Right lobe of liver (tissue), 6 donors: ENCODE results near the gene GFPT1. TPM values are rescaled to one million over a fixed set of nuclear protein-coding genes. Genes with fewer than 3 reads are reported as not detected.

Experiments
- ATAC-seq, 4 donors: fragments of 200-7000 bp; cut with Tn5 transposase; one replicate each; pipeline ENCODE4 v1.9.1; 2020; ENCODE audit warnings: mild to moderate bottlenecking in 4 of 4, moderate library complexity in 4 of 4
- DNase-seq, 3 donors: peaks; one replicate each; pipeline ENCODE4 v3.0.0-alpha.2; 2020
- H3K27ac ChIP-seq, 3 donors: fragments of 200-600 bp; one replicate each; pipeline ENCODE4 v1.8.0; 2022
- H3K27me3 ChIP-seq, 2 donors: fragments of 200-600 bp; one replicate each; pipeline ENCODE4 v1.8.0; 2022
- H3K36me3 ChIP-seq, 4 donors: fragments of 200-600 bp; sonication (generic) in 1 of 4; one replicate each; pipeline versions ENCODE4 v1.5.1 to v1.8.0; 2017 to 2022; ENCODE audit warnings: control low read depth in 1 of 4
- H3K4me1 ChIP-seq, 4 donors: fragments of 200-600 bp; sonication (generic) in 1 of 4; one replicate each; pipeline versions ENCODE4 v1.5.1 to v1.8.0; 2017 to 2022; ENCODE audit warnings: control low read depth in 1 of 4
- H3K4me3 ChIP-seq, 3 donors: fragments of 200-600 bp; one replicate each; pipeline ENCODE4 v1.8.0; 2022
- H3K9me3 ChIP-seq, 4 donors: fragments of 200-600 bp; sonication (generic) in 1 of 4; one replicate each; pipeline versions ENCODE4 v1.5.1 to v1.8.0; 2017 to 2022; ENCODE audit warnings: control low read depth in 1 of 4
- CTCF ChIP-seq, 4 donors: fragments of 200-600 bp in 3 of 4; fragments of 450-650 bp in 1 of 4; IDR thresholded peaks; one replicate each; pipeline versions ENCODE4 v1.5.1 to v1.8.0; 2016 to 2022; ENCODE audit warnings: antibody characterized with exemption in 4 of 4, mild to moderate bottlenecking in 2 of 4
- POLR2A ChIP-seq: fragments of 450-650 bp; IDR thresholded peaks from one replicate; pipeline ENCODE4 v1.6.1; 2017; ENCODE audit warnings: antibody characterized with exemption, mild to moderate bottlenecking
- WGBS: methylation state at CpG from one replicate; pipeline ENCODE4 v1.1.6; 2018; ENCODE audit warnings: low coverage, low lambda C conversion rate; ENCODE audit not compliant: insufficient coverage; ENCODE audit errors: missing lambda C conversion rate; 5-methylcytosine and 5-hydroxymethylcytosine counted together
- intact Hi-C, 2 donors: fragments of 100-400 bp; cut with DNase I; formaldehyde crosslinking; loops; one replicate each; pipeline versions ENCODE4 v1.11.2 to v1.14.1; 2022
- total RNA-seq, 6 experiments: library from RNA; depleted of rRNA in 2 of 6; stranded (reverse); fragments of >200 nt in 2 of 6; fragmentation: NEBNext Ultra II Directional in 3 of 6; extraction: Animal tissue kit (Norgen Biotek cat#: 25700) in 3 of 6; gene quantifications; one replicate each; pipeline versions ENCODE4 v1.1.0 to v1.2.4, GENCODE V29; 2016 to 2023
- donor health status: DM: no; HTN: yes; CAD: no.
- donor health status: DM: no; HTN: no; CAD: no.
- donor health status: DM: no; HTN: no; CAD: no.
- donor health status: DM: no; HTN: yes; CAD: no.
- donor health status: DM: no; HTN: yes; CAD: no.

GFPT1 gene
- total RNA-seq, 6 experiments from 2014 or later, result 20.7 to 46.1 (median 30.5) TPM

DNA sequence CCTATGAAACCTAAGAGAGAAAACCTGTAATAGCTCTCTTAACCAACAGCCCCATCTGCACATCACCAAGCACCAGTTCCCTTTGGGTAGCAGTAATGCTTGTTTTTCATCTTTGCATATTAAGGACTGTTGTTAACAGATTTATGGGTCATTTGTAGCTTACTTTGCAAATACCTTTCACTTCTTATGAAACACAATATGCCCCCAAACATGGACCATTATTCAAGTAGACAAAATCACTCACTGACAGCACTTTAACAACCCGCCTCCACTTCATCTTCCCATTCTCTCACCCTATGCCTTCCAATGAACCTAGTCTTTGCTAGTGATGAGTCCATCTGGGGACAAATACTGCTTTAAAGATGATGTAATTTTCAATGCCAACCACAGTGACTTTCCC is 64.4 kb downstream of the GFPT1 start:
- H3K4me3 ChIP-seq, result no peak overlapping the region
- ATAC-seq, result no peak
- no peak for TF ChIP-seq CTCF (IDR thresholded peaks at IDR 0.05)
- TF ChIP-seq POLR2A, result no peak
- H3K27me3 ChIP-seq, result no peaks in the 10 kb centered on the region
- intact Hi-C loops, result no loop called here
- no peak overlapping the region for H3K27ac ChIP-seq
- no peaks in the 10 kb centered on the region for H3K4me1 ChIP-seq
- 100% methylated on average over 1 of the region's 1 CpG for WGBS
- H3K9me3 ChIP-seq, result no peaks in the 10 kb centered on the region
- DNase-seq, result no peak
- H3K36me3 ChIP-seq, result peaks cover 0 to 34% (median 15%) of the 10 kb centered on the region in 4 donors

DNA sequence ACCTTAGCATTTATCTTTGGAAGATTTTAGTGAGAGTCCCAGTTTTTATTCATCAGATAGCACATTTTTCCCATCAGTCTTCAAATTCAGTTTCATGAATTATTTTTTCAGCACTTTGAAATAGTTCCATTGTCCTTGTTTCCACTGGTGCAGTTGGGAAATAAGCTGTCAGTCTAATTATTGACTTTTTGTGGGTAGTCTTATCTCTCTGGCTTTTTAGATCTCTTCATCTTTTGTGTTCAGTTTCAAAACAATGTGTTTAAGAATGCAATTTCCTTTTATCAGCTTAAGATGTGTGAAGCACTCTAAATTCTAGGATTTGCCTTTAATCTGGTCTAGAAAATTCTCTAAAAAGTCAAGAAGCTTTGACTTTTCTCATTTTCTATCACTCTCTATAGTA is 70.5 kb downstream of the GFPT1 start:
- no peak for TF ChIP-seq POLR2A
- TF ChIP-seq CTCF (IDR thresholded peaks at IDR 0.05), result no peak
- Histone ChIP-seq H3K4me1 (no peaks in the 10 kb centered on the region), H3K4me3 (no peak overlapping the region), H3K36me3 (no peaks in the 10 kb centered on the region), H3K27ac (no peak overlapping the region), H3K27me3 (no peaks in the 10 kb centered on the region), H3K9me3 (no peaks in the 10 kb centered on the region)
- intact Hi-C loops, result no loop called here
- ATAC-seq (no peak), DNase-seq (no peak)

DNA sequence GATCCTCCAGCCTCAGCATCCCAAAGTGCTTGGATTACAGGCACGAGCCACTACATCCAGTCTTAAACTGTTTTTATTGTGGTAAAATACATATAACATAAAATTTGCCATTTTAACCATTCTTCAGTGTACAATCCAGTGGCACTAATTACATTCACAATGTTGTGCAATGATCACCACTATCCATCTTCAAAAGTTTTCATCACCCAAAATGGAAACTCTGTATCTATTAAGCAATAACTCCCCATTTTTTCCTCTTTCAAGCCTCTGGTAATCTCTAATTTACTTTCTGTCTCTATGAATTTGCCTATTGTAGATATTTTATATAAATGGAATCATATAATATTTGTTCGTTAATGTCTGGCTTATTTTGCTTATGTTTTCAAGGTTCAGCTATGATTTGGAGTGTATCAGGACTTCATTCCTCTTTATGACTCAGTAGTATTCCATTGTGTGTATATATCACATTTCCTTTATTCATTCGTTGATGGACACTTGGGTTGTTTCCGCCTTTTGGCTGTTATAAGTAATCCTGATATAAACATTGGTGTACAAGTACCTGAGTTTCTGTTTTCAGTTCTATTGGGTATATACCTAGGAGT is 71.8 kb downstream of the GFPT1 start:
- Histone ChIP-seq H3K27ac (no peak overlapping the region), H3K4me3 (no peak overlapping the region), H3K27me3 (no peaks in the 10 kb centered on the region), H3K36me3 (no peaks in the 10 kb centered on the region), H3K4me1 (no peaks in the 10 kb centered on the region), H3K9me3 (no peaks in the 10 kb centered on the region)
- no peak for TF ChIP-seq CTCF (IDR thresholded peaks at IDR 0.05)
- TF ChIP-seq POLR2A, result no peak
- DNase-seq, result no peak
- intact Hi-C loops, result no loop called here
- 96% methylated on average over 4 of the region's 4 CpGs for WGBS
- ATAC-seq, result no peak

GRCh38 chr2:69311024-69311416 is 76.0 kb downstream of the GFPT1 start:
- H3K4me3 ChIP-seq, result no peak overlapping the region
- no peaks in the 10 kb centered on the region for H3K9me3 ChIP-seq
- no peak overlapping the region for H3K27ac ChIP-seq
- WGBS, result 48% methylated on average over 2 of the region's 2 CpGs
- no peak for DNase-seq
- no peaks in the 10 kb centered on the region for H3K36me3 ChIP-seq
- ATAC-seq, result no peak
- peaks cover 0 to 5% of the 10 kb centered on the region in 2 donors for H3K27me3 ChIP-seq
- TF ChIP-seq CTCF (IDR thresholded peaks at IDR 0.05) (no peak), POLR2A (no peak)
- peaks cover 0 to 12% (median 3%) of the 10 kb centered on the region in 4 donors for H3K4me1 ChIP-seq
- intact Hi-C loops, result no loop called here
